ENCODE measurements around the gene POLR3B. TPM values are rescaled to one million over a fixed set of nuclear protein-coding genes. Genes with fewer than 3 reads are reported as not detected.

Gene POLR3B
- total RNA-seq, 1 experiment from 2014 or later: 10.7 TPM

GRCh38 chr12:106499628-106500027, 142.1 kb downstream of the POLR3B start:
- POLR2A ChIA-PET: no interaction called here

GRCh38 chr12:106506691-106507090, 149.1 kb downstream of the POLR3B start:
- H3K4me1 ChIP-seq (ENCODE audit: control insufficient read depth in 1 of 2, insufficient read depth in 2 of 2, low read length in 2 of 2): no peaks in the 10 kb centered on the region
- H3K9ac ChIP-seq (ENCODE audit: low read length): no peak overlapping the region
- ChIA-PET RAD21 (ENCODE audit: low non-redundant PET in 1 of 2, low total read pairs in 2 of 2, uncharacterized antibody in 2 of 2, unreplicated experiment in 2 of 2) (no interaction called here), CTCF (no interaction called here), POLR2A (no interaction called here)
- no peak overlapping the region for H3K4me3 ChIP-seq (replicated peaks in 1 of 2; ENCODE audit: low read depth in 1 of 2, low read length in 2 of 2)
- intact Hi-C loops (cut with micrococcal nuclease): no loop called here
- H3K9me2 ChIP-seq (ENCODE audit: insufficient read depth): no peaks in the 10 kb centered on the region
- H3K79me2 ChIP-seq (ENCODE audit: insufficient read depth, low read length): no peaks in the 10 kb centered on the region
- peaks cover 0 to 10% of the 10 kb centered on the region in 2 experiments; a peak in 2 of 4 replicates for H3K36me3 ChIP-seq (ENCODE audit: control insufficient read depth in 1 of 2, insufficient read depth in 2 of 2, low read length in 2 of 2)
- H3K27me3 ChIP-seq (ENCODE audit: insufficient read depth, low read length): no peaks in the 10 kb centered on the region
- H4K20me1 ChIP-seq (ENCODE audit: insufficient read depth): no peaks in the 10 kb centered on the region
- no peak for DNase-seq (ENCODE audit: low read depth, low spot score)
- no peak overlapping the region for H2AFZ ChIP-seq (ENCODE audit: low read depth, low read length, poor library complexity, severe bottlenecking)
- no peak overlapping the region for H3K4me2 ChIP-seq (ENCODE audit: low read length)
- ATAC-seq: no peak
- BruUV-seq (replicated peaks): no TSS peak
- no peak overlapping the region for H3K27ac ChIP-seq (ENCODE audit: low read depth, low read length)
- H3K9me3 ChIP-seq (ENCODE audit: control insufficient read depth in 1 of 2, insufficient read depth in 1 of 2, low read depth in 1 of 2, low read length in 2 of 2): no peaks in the 10 kb centered on the region
- no peak for TF ChIP-seq ELF1 (IDR thresholded peaks at IDR 0.05; ENCODE audit: borderline replicate concordance, low read depth)
- TF ChIP-seq CTCF (IDR thresholded peaks at IDR 0.05 in 2 of 3, conservative IDR thresholded peaks at IDR 0.05 in 1 of 3; ENCODE audit: borderline replicate concordance in 1 of 3, insufficient read depth in 1 of 3, low read depth in 2 of 3, low read length in 2 of 3): no peak
- no peak for TF ChIP-seq REST (IDR thresholded peaks at IDR 0.05; ENCODE audit: low read depth)
- no peak for TF ChIP-seq EZH2 (IDR thresholded peaks at IDR 0.05)
- TF ChIP-seq SRF (IDR thresholded peaks at IDR 0.05; ENCODE audit: low read depth): no peak
- no peak for TF ChIP-seq ZNF274 (IDR thresholded peaks at IDR 0.05; ENCODE audit: low read depth, low read length)
- no peak for TF ChIP-seq POLR2A (IDR thresholded peaks at IDR 0.05; ENCODE audit: borderline replicate concordance, extremely low read depth, insufficient read depth, insufficient read length)
- no peak for TF ChIP-seq POLR2AphosphoS5 (IDR thresholded peaks at IDR 0.05; ENCODE audit: low read depth, low read length)
- no peak for TF ChIP-seq JUND (IDR thresholded peaks at IDR 0.05)
- no peak for TF ChIP-seq CBX3 (IDR thresholded peaks at IDR 0.05; ENCODE audit: low read depth)

More at GRCh38 chr12:106499628-106500027, 142.1 kb downstream of the POLR3B start:
- DNase-seq (ENCODE audit: low read depth, low spot score) (no peak), ATAC-seq (no peak)
- Histone ChIP-seq H3K9me2 (ENCODE audit: insufficient read depth) (no peaks in the 10 kb centered on the region), H3K4me2 (ENCODE audit: low read length) (no peak overlapping the region), H2AFZ (ENCODE audit: low read depth, low read length, poor library complexity, severe bottlenecking) (no peak overlapping the region), H3K36me3 (ENCODE audit: control insufficient read depth in 1 of 2, insufficient read depth in 2 of 2, low read length in 2 of 2) (no peaks in the 10 kb centered on the region), H3K9ac (ENCODE audit: low read length) (no peak overlapping the region), H3K27me3 (ENCODE audit: insufficient read depth, low read length) (no peaks in the 10 kb centered on the region), H3K9me3 (ENCODE audit: control insufficient read depth in 1 of 2, insufficient read depth in 1 of 2, low read depth in 1 of 2, low read length in 2 of 2) (no peaks in the 10 kb centered on the region), H3K79me2 (ENCODE audit: insufficient read depth, low read length) (no peaks in the 10 kb centered on the region), H3K4me3 (replicated peaks in 1 of 2; ENCODE audit: low read depth in 1 of 2, low read length in 2 of 2) (no peak overlapping the region), H4K20me1 (ENCODE audit: insufficient read depth) (no peaks in the 10 kb centered on the region), H3K4me1 (ENCODE audit: control insufficient read depth in 1 of 2, insufficient read depth in 2 of 2, low read length in 2 of 2) (no peaks in the 10 kb centered on the region), H3K27ac (ENCODE audit: low read depth, low read length) (no peak overlapping the region)
- ChIA-PET RAD21 (ENCODE audit: low non-redundant PET in 1 of 2, low total read pairs in 2 of 2, uncharacterized antibody in 2 of 2, unreplicated experiment in 2 of 2) (no interaction called here), CTCF (no interaction called here)
- no TSS peak for BruUV-seq (replicated peaks)
- no peak for TF ChIP-seq SIN3A (IDR thresholded peaks at IDR 0.05; ENCODE audit: low read depth)
- no peak for TF ChIP-seq EGR1 (IDR thresholded peaks at IDR 0.05; ENCODE audit: low read depth)
- no peak for TF ChIP-seq SRF (IDR thresholded peaks at IDR 0.05; ENCODE audit: low read depth)
- TF ChIP-seq POLR2AphosphoS5 (IDR thresholded peaks at IDR 0.05; ENCODE audit: low read depth, low read length): no peak
- no peak for TF ChIP-seq ZNF274 (IDR thresholded peaks at IDR 0.05; ENCODE audit: low read depth, low read length)
- intact Hi-C loops (cut with micrococcal nuclease): no loop called here

All from HCT116 (cell line).